HG03520 (cell line): ENCODE measurements around the gene ACR.
A peak's percentile ranks its signal among the peaks of the same experiment; 100 is the strongest.
"Not testable (repeated sequence)": the region's sequence is repeated elsewhere in the genome, so short reads cannot be mapped to it uniquely, and the experiment has no call there.

Source experiments
- ATAC-seq: cut with Tn5 transposase; IDR thresholded peaks from one replicate; pipeline ENCODE4 v1.9.1; 2021; ENCODE audit warnings: mild to moderate bottlenecking, moderate library complexity; ENCODE audit not compliant: unreplicated experiment

The ACR gene

GRCh38 chr22:50761829-50762228 is 23.8 kb downstream of the ACR start:
- ATAC-seq, result not testable (repeated sequence)

GRCh38 chr22:50764288-50764687 is 26.3 kb downstream of the ACR start:
- ATAC-seq, result not testable (repeated sequence)

GRCh38 chr22:50775132-50775531 is 37.1 kb downstream of the ACR start:
- ATAC-seq, result not testable (repeated sequence)

GRCh38 chr22:50777631-50778030 is 39.6 kb downstream of the ACR start:
- ATAC-seq, result not testable (repeated sequence)

- ATAC-seq, result not testable (repeated sequence)
Measured at GRCh38 chr22:50780244-50780643, 42.2 kb downstream of the ACR start.

GRCh38 chr22:50782253-50782652 is 44.2 kb downstream of the ACR start:
- not testable (repeated sequence) for ATAC-seq

GRCh38 chr22:50783033-50783879 is 45.3 kb downstream of the ACR start, which contains the start of gene RABL2B:
RABL2B (minus strand) TSS chr22:50783636; CDS start chr22:50782294, 1,342 bp downstream.
- peak; percentile 87 for ATAC-seq

- ATAC-seq, result peak; percentile 28
Measured at GRCh38 chr22:50783880-50784276, 45.9 kb downstream of the ACR start.

- ATAC-seq, result not testable (repeated sequence)
Measured at GRCh38 chr22:50785289-50785688, 47.3 kb downstream of the ACR start.

GRCh38 chr22:50786936-50787335 is 48.9 kb downstream of the ACR start:
- ATAC-seq, result not testable (repeated sequence)
